GM12872 (cell line): ENCODE results near the gene DNAH1.

Source experiments
- CTCF ChIP-seq: IDR thresholded peaks from 3 replicates; pipeline ENCODE4 v1.5.1; 2011; ENCODE audit warnings: low read depth, mild to moderate bottlenecking, low read length, moderate library complexity; ENCODE audit not compliant: insufficient read depth

DNAH1 gene

GRCh38 chr3:52313188-52313773, 2.8 kb upstream of the DNAH1 start:
- TF ChIP-seq CTCF, result no peak

- TF ChIP-seq CTCF, result no peak
These were observed 2.3 kb upstream of the DNAH1 start for GRCh38 chr3:52313774-52314188.

- no peak for TF ChIP-seq CTCF
These were observed 1.6 kb upstream of the DNAH1 start for GRCh38 chr3:52314489-52314888.

- TF ChIP-seq CTCF, result no peak
These were observed 1.1 kb upstream of the DNAH1 start for GRCh38 chr3:52315006-52315405.

- no peak for TF ChIP-seq CTCF
These were observed 1.3 kb downstream of the DNAH1 start for GRCh38 chr3:52317208-52318000.

GRCh38 chr3:52318186-52318816, 2.2 kb downstream of the DNAH1 start:
- TF ChIP-seq CTCF, result no peak

GRCh38 chr3:52319921-52320595, 3.9 kb downstream of the DNAH1 start:
- no peak for TF ChIP-seq CTCF
